H1 (cell line): ENCODE measurements around the gene VAV2. TPM values are rescaled to one million over a fixed set of nuclear protein-coding genes. Genes with fewer than 3 reads are reported as not detected.

Experiments
- CTCF ChIA-PET: fragments of 300-600 bp; sonication (Branson Sonifier 250); formaldehyde crosslinking; loops from one replicate; lab custom pipeline; 2021; ENCODE audit not compliant: partially characterized antibody; lab: Charles Lee
- POLR2A ChIA-PET: fragments of 300-600 bp; sonication (Branson Sonifier 250); formaldehyde crosslinking; loops from one replicate; lab custom pipeline; 2021; ENCODE audit warnings: inconsistent platforms; ENCODE audit not compliant: partially characterized antibody; lab: Charles Lee
- DNase-seq, 2 experiments: peaks; one replicate each; pipeline versions ENCODE4 v3.0.0 to v3.0.0-alpha.2; 2010 to 2022; ENCODE audit warnings: low spot score in 2 of 2, low read depth in 1 of 2, mixed read lengths in 1 of 2
- FAIRE-seq: peaks from 2 replicates; lab custom pipeline; 2011; peaks lifted over from hg19 to GRCh38; lab: Jason Lieb, UNC
- H2AFZ ChIP-seq: 2 replicates; pipeline ENCODE4 v1.8.1; 2012; ENCODE audit warnings: low read length, inconsistent platforms
- H2AK5ac ChIP-seq: 2 replicates; pipeline ENCODE4 v1.6.1; 2013; ENCODE audit warnings: low read depth, low read length
- H2BK120ac ChIP-seq: replicated peaks from 2 replicates; pipeline ENCODE3; 2013; ENCODE audit warnings: low read depth, low read length, inconsistent platforms
- H2BK12ac ChIP-seq: 2 replicates; pipeline ENCODE4 v1.6.1; 2013; ENCODE audit warnings: low read depth, low read length
- H2BK15ac ChIP-seq: 2 replicates; pipeline ENCODE4 v1.6.1; 2013; ENCODE audit warnings: low read length
- H2BK20ac ChIP-seq: 2 replicates; pipeline ENCODE4 v1.6.1; 2013; ENCODE audit warnings: low read length
- H2BK5ac ChIP-seq: 2 replicates; pipeline ENCODE4 v1.6.1; 2013; ENCODE audit warnings: low read depth, low read length
- H3K14ac ChIP-seq: 2 replicates; pipeline ENCODE4 v1.6.1; 2013; ENCODE audit warnings: inconsistent platforms; ENCODE audit not compliant: insufficient read length
- H3K18ac ChIP-seq: 2 replicates; pipeline ENCODE4 v1.6.1; 2013; ENCODE audit warnings: low read length; ENCODE audit errors: extremely low read depth
- H3K23ac ChIP-seq: 2 replicates; pipeline ENCODE4 v1.6.1; 2013; ENCODE audit warnings: inconsistent platforms; ENCODE audit not compliant: insufficient read length
- H3K23me2 ChIP-seq: 2 replicates; pipeline ENCODE4 v1.6.1; 2013; ENCODE audit warnings: low read depth, low read length
- H3K27ac ChIP-seq: 2 replicates; pipeline ENCODE4 v1.6.1; 2011; ENCODE audit warnings: low read depth, low read length, inconsistent platforms
- H3K27me3 ChIP-seq, 4 experiments: replicated peaks in 1 of 4; 1 replicate in 1 of 4; 2 replicates in 3 of 4; pipeline versions ENCODE4 v1.6.1 to v1.8.1; 2011 to 2013; ENCODE audit warnings: low read length in 3 of 4, mild to moderate bottlenecking in 3 of 4, inconsistent platforms in 2 of 4, mixed read lengths in 2 of 4, moderate library complexity in 1 of 4; ENCODE audit not compliant: control insufficient read depth in 3 of 4, insufficient read depth in 3 of 4; ENCODE audit errors: extremely low read depth in 1 of 4
- H3K36me3 ChIP-seq, 4 experiments: 2 replicates each; pipeline versions ENCODE4 v1.6.1 to v1.8.1; 2011 to 2013; ENCODE audit warnings: mild to moderate bottlenecking in 4 of 4, low read length in 3 of 4, moderate library complexity in 2 of 4, control low read depth in 1 of 4, inconsistent platforms in 1 of 4; ENCODE audit not compliant: insufficient read depth in 4 of 4, control insufficient read depth in 2 of 4
- H3K4ac ChIP-seq: replicated peaks from 2 replicates; pipeline ENCODE3; 2013; ENCODE audit warnings: low read length, low read depth, mixed read lengths, inconsistent platforms; ENCODE audit not compliant: insufficient read length
- H3K4me1 ChIP-seq, 4 experiments: replicated peaks in 1 of 4; 1 replicate in 1 of 4; 2 replicates in 3 of 4; pipeline versions ENCODE4 v1.6.1 to v1.8.1; 2011 to 2013; ENCODE audit warnings: low read length in 3 of 4, inconsistent platforms in 2 of 4, mixed read lengths in 1 of 4; ENCODE audit not compliant: insufficient read depth in 4 of 4, control insufficient read depth in 3 of 4
- H3K4me2 ChIP-seq, 2 experiments: 2 replicates each; pipeline versions ENCODE4 v1.6.1 to v1.8.1; 2011 to 2013; ENCODE audit warnings: low read depth in 2 of 2, low read length in 2 of 2, control low read depth in 1 of 2, inconsistent platforms in 1 of 2, mild to moderate bottlenecking in 1 of 2; ENCODE audit not compliant: insufficient read depth in 1 of 2
- H3K4me3 ChIP-seq, 4 experiments: fragments of 200-600, 300-600 bp in 1 of 4; sonication (generic), shearing (Covaris generic), sonication (Bioruptor Twin) in 1 of 4; 2 replicates each; pipeline versions ENCODE4 v1.5.1 to v1.8.1; 2011 to 2016; ENCODE audit warnings: low read length in 4 of 4, low read depth in 3 of 4, control low read depth in 2 of 4, inconsistent platforms in 2 of 4, mild to moderate bottlenecking in 2 of 4, mixed read lengths in 1 of 4, moderate library complexity in 1 of 4; ENCODE audit not compliant: insufficient read depth in 2 of 4; ENCODE audit errors: extremely low read depth in 1 of 4
- H3K56ac ChIP-seq: replicated peaks from 2 replicates; pipeline ENCODE3; 2013; ENCODE audit warnings: low read depth, mild to moderate bottlenecking, mixed read lengths, low read length, inconsistent platforms; ENCODE audit not compliant: insufficient read length
- H3K79me1 ChIP-seq: 2 replicates; pipeline ENCODE4 v1.6.1; 2013; ENCODE audit warnings: low read depth, low read length, control low read depth
- H3K79me2 ChIP-seq, 2 experiments: 2 replicates each; pipeline versions ENCODE4 v1.6.1 to v1.8.1; 2012 to 2013; ENCODE audit warnings: low read length in 2 of 2, mild to moderate bottlenecking in 2 of 2, inconsistent platforms in 1 of 2; ENCODE audit not compliant: insufficient read depth in 2 of 2, control insufficient read depth in 1 of 2
- H3K9ac ChIP-seq, 4 experiments: replicated peaks in 1 of 4; 1 replicate in 1 of 4; 2 replicates in 3 of 4; pipeline versions ENCODE4 v1.6.1 to v1.8.1; 2011 to 2013; ENCODE audit warnings: low read depth in 3 of 4, low read length in 3 of 4, control low read depth in 2 of 4, mild to moderate bottlenecking in 2 of 4, moderate library complexity in 2 of 4, inconsistent platforms in 1 of 4; ENCODE audit errors: extremely low read depth in 1 of 4
- H3K9me3 ChIP-seq, 2 experiments: 2 replicates each; pipeline versions ENCODE4 v1.6.1 to v1.8.1; 2012 to 2013; ENCODE audit warnings: mild to moderate bottlenecking in 2 of 2, moderate library complexity in 2 of 2, control low read depth in 1 of 2, inconsistent platforms in 1 of 2, low read depth in 1 of 2, low read length in 1 of 2, mixed read lengths in 1 of 2; ENCODE audit not compliant: insufficient read depth in 2 of 2
- H4K20me1 ChIP-seq, 2 experiments: replicated peaks in 1 of 2; 2 replicates each; pipeline versions ENCODE3 to v1.8.1; 2011 to 2013; ENCODE audit warnings: inconsistent platforms in 2 of 2, low read length in 2 of 2, mild to moderate bottlenecking in 1 of 2; ENCODE audit not compliant: insufficient read depth in 2 of 2, control insufficient read depth in 1 of 2
- H4K5ac ChIP-seq: 2 replicates; pipeline ENCODE4 v1.6.1; 2013; ENCODE audit warnings: low read length, low read depth, mixed read lengths, inconsistent platforms; ENCODE audit not compliant: insufficient read length
- H4K8ac ChIP-seq: 2 replicates; pipeline ENCODE4 v1.8.0; 2013; ENCODE audit warnings: mild to moderate bottlenecking, moderate library complexity, low read length, inconsistent platforms; ENCODE audit not compliant: insufficient read depth; ENCODE audit errors: extremely low read depth
- H4K91ac ChIP-seq: replicated peaks from 2 replicates; pipeline ENCODE3; 2013; ENCODE audit warnings: low read length, mixed read lengths, inconsistent platforms; ENCODE audit not compliant: insufficient read length
- BCL11A ChIP-seq, 2 experiments: IDR thresholded peaks; one replicate each; pipeline ENCODE4 v1.6.1; 2011; ENCODE audit warnings: low read depth in 2 of 2, low read length in 2 of 2, mild to moderate bottlenecking in 2 of 2
- WGBS, 2 experiments: shearing (Covaris generic) in 1 of 2; methylation state at CpG; one replicate each; pipeline versions ENCODE4 v1.1.6 to v1.1.7; 2013 to 2015; ENCODE audit warnings: low lambda C conversion rate in 2 of 2, mixed read lengths in 2 of 2, inconsistent platforms in 1 of 2, low coverage in 1 of 2, missing lambda C conversion rate in 1 of 2; ENCODE audit not compliant: insufficient replicate concordance in 2 of 2, insufficient coverage in 1 of 2, insufficient read length in 1 of 2; ENCODE audit errors: extremely low coverage in 1 of 2, missing lambda C conversion rate in 1 of 2; 5-methylcytosine and 5-hydroxymethylcytosine counted together
- polyA plus RNA-seq, 7 experiments: library from polyadenylated mRNA; depleted of rRNA in 3 of 7; stranded (reverse) in 5 of 7; unstranded in 2 of 7; fragments of >200 nt in 5 of 7; fragments of 200-250 nt in 2 of 7; gene quantifications; 1 replicate in 5 of 7; 2 replicates in 1 of 7; 4 replicates in 1 of 7; pipeline versions ENCODE4 v1.2.1 to v1.2.3, GENCODE V29; 2011 to 2013; ENCODE audit warnings: missing spikeins in 2 of 7, mixed read lengths in 2 of 7
- total RNA-seq: library from RNA; stranded (reverse); fragmentation: NEBNext Ultra II Directional; extraction: Animal tissue kit (Norgen Biotek cat#: 25700); gene quantifications from 2 replicates; pipeline ENCODE4 v1.2.1, GENCODE V29; 2021

VAV2 gene
- total and polyA plus RNA-seq, 2 of the 8 experiments (the other 6 are each of a cell fraction or from before 2014, with no cell fraction given), result 13.6 to 37.6 TPM

GRCh38 chr9:133716564-133717112 is 275.5 kb downstream of the VAV2 start:
- no peak overlapping the region for H2AK5ac ChIP-seq
- H2AFZ ChIP-seq, result no peak overlapping the region
- no peaks in the 10 kb centered on the region for H3K79me2 ChIP-seq
- H4K20me1 ChIP-seq, result peaks cover 0 to 3% of the 10 kb centered on the region in 2 experiments
- H3K4me3 ChIP-seq, result no peak overlapping the region
- no peaks in the 10 kb centered on the region for H3K9me3 ChIP-seq
- H3K4ac ChIP-seq, result no peak overlapping the region
- H3K23ac ChIP-seq, result no peak overlapping the region
- no peaks in the 10 kb centered on the region for H3K79me1 ChIP-seq
- H3K4me1 ChIP-seq, result peaks cover 0 to 9% (median 3%) of the 10 kb centered on the region in 4 experiments; a peak in 3 of 7 replicates
- H3K18ac ChIP-seq, result no peak overlapping the region
- no peak overlapping the region for H4K91ac ChIP-seq
- no peak overlapping the region for H3K56ac ChIP-seq
- H4K8ac ChIP-seq, result peak overlapping the region; percentile 5; the same call in 1 of the 2 replicates
- H2BK20ac ChIP-seq, result no peak overlapping the region
- H2BK120ac ChIP-seq, result no peak overlapping the region
- TF ChIP-seq BCL11A (IDR thresholded peaks at IDR 0.05; ENCODE audit: low read depth in 2 of 2, low read length in 2 of 2), result no peak
- TF ChIP-seq, all 59 proteins: peak for 0
- Histone ChIP-seq H2BK5ac (no peak overlapping the region), H3K27me3 (no peaks in the 10 kb centered on the region), H3K4me2 (no peak overlapping the region), H3K36me3 (no peaks in the 10 kb centered on the region), H3K27ac (no peak overlapping the region), H2BK12ac (no peak overlapping the region), H3K9ac (no peak overlapping the region), H3K23me2 (no peaks in the 10 kb centered on the region), H2BK15ac (no peak overlapping the region), H3K14ac (no peak overlapping the region), H4K5ac (no peak overlapping the region)
- CTCF ChIA-PET, result interaction anchor here (0.6 to 4.7 kb wide), 29 partner anchors 9 to 1344 kb away, joined by 3 to 39 read pairs (median 4); partner anchors contain the start of gene ADAMTSL2
- FAIRE-seq (no peak), DNase-seq (no peak)
- WGBS, 2 experiments, result 78% methylated on average over 7 of the region's 8 CpGs; no CpG with 5 or more reads in 1 of the 2 experiments
- POLR2A ChIA-PET, result no interaction called here
